ENCODE data around the gene ATP11B.

The ATP11B gene

GRCh38 chr3:182920515-182921084 is 127.3 kb downstream of the ATP11B start:
- H3K27ac ChIP-seq, result no peak overlapping the region
- H3K4me3 ChIP-seq, result no peak overlapping the region
- TF ChIP-seq CTCF (IDR thresholded peaks at IDR 0.05), result no peak
- DNase-seq (ENCODE audit: low spot score), result no peak

GRCh38 chr3:182921665-182922355 is 128.5 kb downstream of the ATP11B start:
- H3K4me3 ChIP-seq, result no peak overlapping the region
- no peak overlapping the region for H3K27ac ChIP-seq
- DNase-seq (ENCODE audit: low spot score), result no peak
- no peak for TF ChIP-seq CTCF (IDR thresholded peaks at IDR 0.05)

GRCh38 chr3:182925330-182925943 is 132.1 kb downstream of the ATP11B start:
- no peak overlapping the region for H3K27ac ChIP-seq
- DNase-seq (ENCODE audit: low spot score), result no peak
- no peak overlapping the region for H3K4me3 ChIP-seq
- TF ChIP-seq CTCF (IDR thresholded peaks at IDR 0.05), result no peak

- no peak for TF ChIP-seq CTCF (IDR thresholded peaks at IDR 0.05)
- H3K4me3 ChIP-seq, result no peak overlapping the region
- DNase-seq (ENCODE audit: low spot score), result no peak
- H3K27ac ChIP-seq, result no peak overlapping the region
Measured at GRCh38 chr3:182925944-182926337, 132.6 kb downstream of the ATP11B start.

- DNase-seq (ENCODE audit: low spot score), result no peak
- no peak overlapping the region for H3K27ac ChIP-seq
- no peak overlapping the region for H3K4me3 ChIP-seq
- TF ChIP-seq CTCF (IDR thresholded peaks at IDR 0.05), result no peak
Measured at GRCh38 chr3:182935803-182936202, 142.5 kb downstream of the ATP11B start.

GRCh38 chr3:182936239-182936917 is 143.1 kb downstream of the ATP11B start:
- no peak for TF ChIP-seq CTCF (IDR thresholded peaks at IDR 0.05)
- Histone ChIP-seq H3K27ac (no peak overlapping the region), H3K4me3 (no peak overlapping the region)
- no peak for DNase-seq (ENCODE audit: low spot score)

Data from coronary artery (tissue), 2 donors.